ENCODE results near the gene R3HDM4.
"Not testable (repeated sequence)": the region's sequence is repeated elsewhere in the genome, so short reads cannot be mapped to it uniquely, and the experiment has no call there.

The R3HDM4 gene

DNA sequence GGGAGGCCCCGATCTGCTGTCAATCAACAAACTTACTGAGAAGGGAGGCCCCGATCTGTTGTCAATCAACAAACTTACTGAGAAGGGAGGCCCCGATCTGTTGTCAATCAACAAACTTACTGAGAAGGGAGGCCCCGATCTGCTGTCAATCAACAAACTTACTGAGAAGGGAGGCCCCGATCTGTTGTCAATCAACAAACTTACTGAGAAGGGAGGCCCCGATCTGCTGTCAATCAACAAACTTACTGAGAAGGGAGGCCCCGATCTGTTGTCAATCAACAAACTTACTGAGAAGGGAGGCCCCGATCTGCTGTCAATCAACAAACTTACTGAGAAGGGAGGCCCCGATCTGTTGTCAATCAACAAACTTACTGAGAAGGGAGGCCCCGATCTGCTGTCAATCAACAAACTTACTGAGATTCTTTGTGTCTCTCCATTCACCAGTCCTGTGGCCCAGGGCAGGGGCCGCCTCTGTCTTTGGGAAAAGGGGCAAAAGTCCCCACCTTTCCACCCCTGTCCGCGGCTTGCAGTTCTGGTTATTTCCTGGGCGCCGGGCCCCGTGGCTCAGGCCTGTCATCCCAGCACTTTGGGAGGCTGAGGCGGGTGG is 59.3 kb downstream of the R3HDM4 start:
- DNase-seq = not testable (repeated sequence)

DNA sequence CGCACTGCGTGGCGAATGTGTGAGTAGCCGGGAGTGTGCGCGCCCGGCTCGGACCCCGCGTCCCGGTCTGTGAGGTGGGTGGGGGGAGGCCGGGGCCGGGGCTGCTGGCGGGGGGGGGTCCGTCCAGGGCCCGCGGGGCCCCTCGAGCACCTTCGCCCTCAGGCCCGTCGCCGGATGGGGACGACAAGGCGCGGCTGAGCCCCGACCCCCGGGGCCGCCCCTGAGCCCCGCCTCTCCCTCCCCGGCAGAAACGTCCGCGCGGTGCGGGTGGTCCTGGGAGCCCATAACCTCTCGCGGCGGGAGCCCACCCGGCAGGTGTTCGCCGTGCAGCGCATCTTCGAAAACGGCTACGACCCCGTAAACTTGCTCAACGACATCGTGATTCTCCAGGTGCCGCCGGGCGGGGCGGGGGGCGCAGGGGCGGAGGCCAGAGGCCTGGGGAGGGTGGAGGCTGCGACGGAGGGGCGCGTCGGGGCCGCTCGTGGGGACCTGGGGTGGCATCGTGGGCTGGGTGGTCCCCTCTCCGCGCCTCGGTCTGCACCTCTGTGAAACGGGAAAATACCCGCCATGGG is 59.9 kb downstream of the R3HDM4 start:
- DNase-seq = no peak

DNA sequence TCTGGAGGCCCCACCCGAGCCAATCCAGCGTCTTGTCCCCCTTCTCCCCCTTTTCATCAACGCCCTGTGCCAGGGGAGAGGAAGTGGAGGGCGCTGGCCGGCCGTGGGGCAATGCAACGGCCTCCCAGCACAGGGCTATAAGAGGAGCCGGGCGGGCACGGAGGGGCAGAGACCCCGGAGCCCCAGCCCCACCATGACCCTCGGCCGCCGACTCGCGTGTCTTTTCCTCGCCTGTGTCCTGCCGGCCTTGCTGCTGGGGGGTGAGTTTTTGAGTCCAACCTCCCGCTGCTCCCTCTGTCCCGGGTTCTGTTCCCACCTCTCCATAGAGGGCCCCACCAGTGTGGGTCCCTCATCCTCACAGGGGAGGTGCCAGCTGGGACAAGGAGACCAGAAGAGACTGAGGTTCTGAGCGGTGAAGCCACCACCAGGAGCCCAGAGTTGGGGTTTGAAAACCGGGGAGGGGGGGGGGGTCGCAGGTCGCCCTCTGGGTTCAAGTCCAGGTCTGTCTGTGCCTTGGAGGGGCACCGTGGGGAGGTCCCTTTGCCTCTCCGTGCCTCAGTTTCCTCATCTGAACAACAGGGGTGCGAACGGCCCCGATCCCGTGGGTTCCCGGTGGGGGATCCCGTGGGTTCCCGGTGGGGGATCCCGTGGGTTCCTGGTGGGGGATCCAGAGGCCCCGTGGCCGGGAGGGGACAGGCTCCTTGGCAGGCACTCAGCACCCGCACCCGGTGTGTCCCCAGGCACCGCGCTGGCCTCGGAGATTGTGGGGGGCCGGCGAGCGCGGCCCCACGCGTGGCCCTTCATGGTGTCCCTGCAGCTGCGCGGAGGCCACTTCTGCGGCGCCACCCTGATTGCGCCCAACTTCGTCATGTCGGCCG is 60.6 kb downstream of the R3HDM4 start, which contains the start of gene ELANE:
ELANE (plus strand) TSS at position 168 of the 878 bp plus-strand sequence; CDS start at position 194, 26 bp downstream.
- DNase-seq = no peak

DNA sequence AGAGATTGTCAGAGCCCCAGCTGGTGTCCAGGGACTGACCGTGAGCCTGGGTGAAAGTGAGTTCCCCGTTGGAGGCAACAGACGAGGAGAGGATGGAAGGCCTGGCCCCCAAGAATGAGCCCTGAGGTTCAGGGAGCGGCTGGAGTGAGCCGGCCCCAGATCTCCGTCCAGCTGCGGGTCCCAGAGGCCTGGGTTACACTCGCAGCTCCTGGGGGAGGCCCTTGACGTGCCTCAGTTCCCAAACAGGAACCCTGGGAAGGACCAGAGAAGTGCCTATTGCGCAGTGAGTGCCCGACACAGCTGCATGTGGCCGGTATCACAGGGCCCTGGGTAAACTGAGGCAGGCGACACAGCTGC is 62.1 kb downstream of the R3HDM4 start:
- no peak for DNase-seq

GRCh38 chr19:850221-850978 is 62.6 kb downstream of the R3HDM4 start:
- peak; percentile 73 for DNase-seq

- not testable (repeated sequence) for DNase-seq
Measured at GRCh38 chr19:849195-849594, 63.8 kb downstream of the R3HDM4 start.

DNA sequence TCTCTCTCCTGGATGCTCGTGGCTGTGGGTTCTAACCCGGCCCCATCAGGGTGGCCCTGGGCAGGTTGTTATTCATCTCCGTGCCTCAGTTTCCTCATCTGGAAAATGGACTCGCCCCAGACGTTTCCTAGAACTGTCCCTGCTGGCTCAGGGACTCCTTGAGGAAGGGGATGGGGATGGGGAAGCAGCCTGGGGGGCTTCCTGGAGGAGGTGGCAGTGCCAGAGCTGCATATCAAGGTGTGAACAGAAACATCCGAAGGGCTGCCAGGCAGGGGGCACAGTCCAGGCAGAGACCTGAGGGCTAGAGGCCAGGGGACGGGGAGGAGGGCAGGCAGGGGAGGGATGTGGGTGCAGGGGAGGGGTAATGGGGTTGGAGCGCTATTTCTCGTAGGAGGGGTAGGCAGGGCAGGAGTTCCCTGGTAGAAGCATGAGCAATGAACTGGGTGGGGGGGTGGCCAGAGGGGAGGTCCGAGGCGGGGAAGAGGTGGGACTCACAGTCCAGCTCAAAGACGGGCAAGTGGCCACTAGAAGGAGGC is 64.6 kb downstream of the R3HDM4 start:
- no peak for DNase-seq

Measured in eye (tissue), 1 donor.